Measurements from ENCODE around the gene DNTTIP2. TPM values are rescaled to one million over a fixed set of nuclear protein-coding genes. Genes with fewer than 3 reads are reported as not detected.

The DNTTIP2 gene, protein sequence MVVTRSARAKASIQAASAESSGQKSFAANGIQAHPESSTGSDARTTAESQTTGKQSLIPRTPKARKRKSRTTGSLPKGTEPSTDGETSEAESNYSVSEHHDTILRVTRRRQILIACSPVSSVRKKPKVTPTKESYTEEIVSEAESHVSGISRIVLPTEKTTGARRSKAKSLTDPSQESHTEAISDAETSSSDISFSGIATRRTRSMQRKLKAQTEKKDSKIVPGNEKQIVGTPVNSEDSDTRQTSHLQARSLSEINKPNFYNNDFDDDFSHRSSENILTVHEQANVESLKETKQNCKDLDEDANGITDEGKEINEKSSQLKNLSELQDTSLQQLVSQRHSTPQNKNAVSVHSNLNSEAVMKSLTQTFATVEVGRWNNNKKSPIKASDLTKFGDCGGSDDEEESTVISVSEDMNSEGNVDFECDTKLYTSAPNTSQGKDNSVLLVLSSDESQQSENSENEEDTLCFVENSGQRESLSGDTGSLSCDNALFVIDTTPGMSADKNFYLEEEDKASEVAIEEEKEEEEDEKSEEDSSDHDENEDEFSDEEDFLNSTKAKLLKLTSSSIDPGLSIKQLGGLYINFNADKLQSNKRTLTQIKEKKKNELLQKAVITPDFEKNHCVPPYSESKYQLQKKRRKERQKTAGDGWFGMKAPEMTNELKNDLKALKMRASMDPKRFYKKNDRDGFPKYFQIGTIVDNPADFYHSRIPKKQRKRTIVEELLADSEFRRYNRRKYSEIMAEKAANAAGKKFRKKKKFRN
- total RNA-seq (2021) (56.4 to 61.5 TPM (median 61.0 TPM) in 3 replicates), Bru-seq, nascent RNA (percentile 95 among the genes with signal in this experiment)
- long read RNA-seq, experiment 1, full-length matches to known transcripts = 408 of 448 reads
- long read RNA-seq, experiment 1, partial matches to known transcripts = 24 of 448 reads
- long read RNA-seq, experiment 1, other reads (novel, unspliced or antisense) = 16 of 448 reads
- long read RNA-seq, experiment 2, full-length matches to known transcripts = 42 of 70 reads
- long read RNA-seq, experiment 2, partial matches to known transcripts = 23 of 70 reads
- long read RNA-seq, experiment 2, other reads (novel, unspliced or antisense) = 5 of 70 reads
- long read RNA-seq, experiment 3, full-length matches to known transcripts = 240 of 302 reads
- long read RNA-seq, experiment 3, partial matches to known transcripts = 49 of 302 reads
- long read RNA-seq, experiment 3, other reads (novel, unspliced or antisense) = 13 of 302 reads

DNA sequence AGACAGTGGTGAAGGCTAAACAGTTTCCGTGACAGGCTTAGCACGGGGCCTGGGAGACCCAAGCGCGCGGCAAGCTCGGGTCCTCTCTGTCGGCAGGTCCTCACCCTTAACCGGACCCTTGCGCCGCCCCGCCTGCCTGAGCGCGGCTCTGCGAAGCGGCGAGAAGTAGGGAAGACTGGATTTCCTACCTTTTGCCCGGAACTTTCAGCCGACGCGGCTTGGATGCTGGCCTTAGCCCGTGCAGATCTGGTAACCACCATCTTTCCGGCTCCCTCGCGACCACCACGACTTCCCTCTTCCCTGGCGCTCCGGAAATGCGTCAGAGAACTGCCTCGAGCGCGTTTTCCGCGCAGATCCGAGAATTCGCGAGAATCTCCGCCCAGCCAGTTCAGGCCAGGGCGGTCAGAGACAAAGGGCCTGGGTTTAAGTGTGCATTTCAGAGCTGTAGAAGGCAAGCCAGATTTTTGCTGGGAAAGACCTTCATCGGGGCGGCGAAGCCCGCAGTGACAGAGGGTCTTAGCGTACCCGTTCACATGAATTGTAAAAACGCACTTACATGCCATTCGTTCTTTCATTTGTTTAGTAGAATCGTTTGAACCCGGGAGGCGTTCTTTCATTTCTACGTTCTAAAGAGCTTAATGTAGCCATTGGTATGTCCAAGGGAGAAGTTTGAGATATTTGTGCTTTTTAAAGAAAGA, at the start of gene DNTTIP2:
TSS of gene DNTTIP2 (minus strand) at position 318 of the 698 bp plus-strand sequence. CDS start at position 260, 58 bp downstream.
- H3K4me1 Mint-ChIP-seq = peaks cover 21% of the 10 kb centered on the region
- no peak for TF ChIP-seq ZNF396 (CRISPR knock-in tag; IDR thresholded peaks at IDR 0.05; ENCODE audit: borderline replicate concordance)
- TF ChIP-seq GABPB1 (CRISPR knock-in tag; IDR thresholded peaks at IDR 0.05) = peak; percentile 89
- TF ChIP-seq ZNF671 (CRISPR knock-in tag; IDR thresholded peaks at IDR 0.05) = peak; percentile 63; the same call in 1 of the 2 replicates
- TF ChIP-seq SMAD4 (CRISPR knock-in tag; IDR thresholded peaks at IDR 0.05) = no peak
- TF ChIP-seq JUN (CRISPR knock-in tag; IDR thresholded peaks at IDR 0.05) = no peak
- TF ChIP-seq, protein P1, sequence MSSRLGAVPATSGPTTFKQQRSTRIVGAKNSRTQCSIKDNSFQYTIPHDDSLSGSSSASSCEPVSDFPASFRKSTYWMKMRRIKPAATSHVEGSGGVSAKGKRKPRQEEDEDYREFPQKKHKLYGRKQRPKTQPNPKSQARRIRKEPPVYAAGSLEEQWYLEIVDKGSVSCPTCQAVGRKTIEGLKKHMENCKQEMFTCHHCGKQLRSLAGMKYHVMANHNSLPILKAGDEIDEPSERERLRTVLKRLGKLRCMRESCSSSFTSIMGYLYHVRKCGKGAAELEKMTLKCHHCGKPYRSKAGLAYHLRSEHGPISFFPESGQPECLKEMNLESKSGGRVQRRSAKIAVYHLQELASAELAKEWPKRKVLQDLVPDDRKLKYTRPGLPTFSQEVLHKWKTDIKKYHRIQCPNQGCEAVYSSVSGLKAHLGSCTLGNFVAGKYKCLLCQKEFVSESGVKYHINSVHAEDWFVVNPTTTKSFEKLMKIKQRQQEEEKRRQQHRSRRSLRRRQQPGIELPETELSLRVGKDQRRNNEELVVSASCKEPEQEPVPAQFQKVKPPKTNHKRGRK (CRISPR knock-in tag; IDR thresholded peaks at IDR 0.05; ENCODE audit: borderline replicate concordance) = no peak
- TF ChIP-seq, protein P2, sequence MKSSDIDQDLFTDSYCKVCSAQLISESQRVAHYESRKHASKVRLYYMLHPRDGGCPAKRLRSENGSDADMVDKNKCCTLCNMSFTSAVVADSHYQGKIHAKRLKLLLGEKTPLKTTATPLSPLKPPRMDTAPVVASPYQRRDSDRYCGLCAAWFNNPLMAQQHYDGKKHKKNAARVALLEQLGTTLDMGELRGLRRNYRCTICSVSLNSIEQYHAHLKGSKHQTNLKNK (CRISPR knock-in tag; IDR thresholded peaks at IDR 0.05) = no peak
- TF ChIP-seq RELA (CRISPR knock-in tag; IDR thresholded peaks at IDR 0.05; ENCODE audit: borderline replicate concordance) = no peak
- TF ChIP-seq, protein P3, sequence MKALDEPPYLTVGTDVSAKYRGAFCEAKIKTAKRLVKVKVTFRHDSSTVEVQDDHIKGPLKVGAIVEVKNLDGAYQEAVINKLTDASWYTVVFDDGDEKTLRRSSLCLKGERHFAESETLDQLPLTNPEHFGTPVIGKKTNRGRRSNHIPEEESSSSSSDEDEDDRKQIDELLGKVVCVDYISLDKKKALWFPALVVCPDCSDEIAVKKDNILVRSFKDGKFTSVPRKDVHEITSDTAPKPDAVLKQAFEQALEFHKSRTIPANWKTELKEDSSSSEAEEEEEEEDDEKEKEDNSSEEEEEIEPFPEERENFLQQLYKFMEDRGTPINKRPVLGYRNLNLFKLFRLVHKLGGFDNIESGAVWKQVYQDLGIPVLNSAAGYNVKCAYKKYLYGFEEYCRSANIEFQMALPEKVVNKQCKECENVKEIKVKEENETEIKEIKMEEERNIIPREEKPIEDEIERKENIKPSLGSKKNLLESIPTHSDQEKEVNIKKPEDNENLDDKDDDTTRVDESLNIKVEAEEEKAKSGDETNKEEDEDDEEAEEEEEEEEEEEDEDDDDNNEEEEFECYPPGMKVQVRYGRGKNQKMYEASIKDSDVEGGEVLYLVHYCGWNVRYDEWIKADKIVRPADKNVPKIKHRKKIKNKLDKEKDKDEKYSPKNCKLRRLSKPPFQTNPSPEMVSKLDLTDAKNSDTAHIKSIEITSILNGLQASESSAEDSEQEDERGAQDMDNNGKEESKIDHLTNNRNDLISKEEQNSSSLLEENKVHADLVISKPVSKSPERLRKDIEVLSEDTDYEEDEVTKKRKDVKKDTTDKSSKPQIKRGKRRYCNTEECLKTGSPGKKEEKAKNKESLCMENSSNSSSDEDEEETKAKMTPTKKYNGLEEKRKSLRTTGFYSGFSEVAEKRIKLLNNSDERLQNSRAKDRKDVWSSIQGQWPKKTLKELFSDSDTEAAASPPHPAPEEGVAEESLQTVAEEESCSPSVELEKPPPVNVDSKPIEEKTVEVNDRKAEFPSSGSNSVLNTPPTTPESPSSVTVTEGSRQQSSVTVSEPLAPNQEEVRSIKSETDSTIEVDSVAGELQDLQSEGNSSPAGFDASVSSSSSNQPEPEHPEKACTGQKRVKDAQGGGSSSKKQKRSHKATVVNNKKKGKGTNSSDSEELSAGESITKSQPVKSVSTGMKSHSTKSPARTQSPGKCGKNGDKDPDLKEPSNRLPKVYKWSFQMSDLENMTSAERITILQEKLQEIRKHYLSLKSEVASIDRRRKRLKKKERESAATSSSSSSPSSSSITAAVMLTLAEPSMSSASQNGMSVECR (CRISPR knock-in tag; IDR thresholded peaks at IDR 0.05; ENCODE audit: borderline replicate concordance) = no peak; the same call in 1 of the 2 replicates
- no peak for TF ChIP-seq NR3C1 (CRISPR knock-in tag; conservative IDR thresholded peaks at IDR 0.05; ENCODE audit: low read depth)
- TF ChIP-seq RORB (CRISPR knock-in tag; IDR thresholded peaks at IDR 0.05) = no peak
- TF ChIP-seq, protein P4, sequence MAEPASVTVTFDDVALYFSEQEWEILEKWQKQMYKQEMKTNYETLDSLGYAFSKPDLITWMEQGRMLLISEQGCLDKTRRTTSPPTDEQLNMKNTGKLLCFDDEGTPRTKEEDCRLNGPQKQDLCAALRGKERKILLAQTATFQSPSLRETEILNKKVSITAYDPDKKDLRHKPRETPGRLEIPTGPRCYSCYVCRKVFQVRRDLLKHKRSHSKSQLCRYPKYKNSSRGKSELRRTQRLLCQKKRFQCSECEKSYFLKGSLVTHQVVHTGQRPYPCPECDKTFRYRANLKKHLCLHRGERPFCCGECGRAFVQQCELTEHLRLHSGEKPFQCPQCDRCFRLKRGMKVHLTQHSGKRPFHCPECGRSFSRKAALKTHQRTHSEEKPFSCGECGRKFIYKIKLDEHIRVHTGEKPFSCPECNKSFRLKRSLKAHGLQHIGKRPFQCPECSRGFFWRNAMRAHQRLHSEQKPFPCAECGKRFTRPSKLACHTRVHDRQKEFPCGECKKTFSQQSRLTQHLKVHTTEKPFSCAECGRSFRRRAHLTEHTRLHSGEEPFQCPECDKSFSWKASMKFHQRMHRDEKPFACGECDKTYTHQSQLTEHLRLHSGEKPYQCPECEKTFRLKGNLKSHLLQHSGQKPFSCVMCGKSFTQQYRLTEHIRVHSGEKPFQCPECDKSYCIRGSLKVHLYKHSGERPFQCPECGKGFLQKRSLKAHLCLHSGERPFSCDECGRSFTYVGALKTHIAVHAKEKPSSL (CRISPR knock-in tag; conservative IDR thresholded peaks at IDR 0.05) = no peak
- TF ChIP-seq, protein P5, sequence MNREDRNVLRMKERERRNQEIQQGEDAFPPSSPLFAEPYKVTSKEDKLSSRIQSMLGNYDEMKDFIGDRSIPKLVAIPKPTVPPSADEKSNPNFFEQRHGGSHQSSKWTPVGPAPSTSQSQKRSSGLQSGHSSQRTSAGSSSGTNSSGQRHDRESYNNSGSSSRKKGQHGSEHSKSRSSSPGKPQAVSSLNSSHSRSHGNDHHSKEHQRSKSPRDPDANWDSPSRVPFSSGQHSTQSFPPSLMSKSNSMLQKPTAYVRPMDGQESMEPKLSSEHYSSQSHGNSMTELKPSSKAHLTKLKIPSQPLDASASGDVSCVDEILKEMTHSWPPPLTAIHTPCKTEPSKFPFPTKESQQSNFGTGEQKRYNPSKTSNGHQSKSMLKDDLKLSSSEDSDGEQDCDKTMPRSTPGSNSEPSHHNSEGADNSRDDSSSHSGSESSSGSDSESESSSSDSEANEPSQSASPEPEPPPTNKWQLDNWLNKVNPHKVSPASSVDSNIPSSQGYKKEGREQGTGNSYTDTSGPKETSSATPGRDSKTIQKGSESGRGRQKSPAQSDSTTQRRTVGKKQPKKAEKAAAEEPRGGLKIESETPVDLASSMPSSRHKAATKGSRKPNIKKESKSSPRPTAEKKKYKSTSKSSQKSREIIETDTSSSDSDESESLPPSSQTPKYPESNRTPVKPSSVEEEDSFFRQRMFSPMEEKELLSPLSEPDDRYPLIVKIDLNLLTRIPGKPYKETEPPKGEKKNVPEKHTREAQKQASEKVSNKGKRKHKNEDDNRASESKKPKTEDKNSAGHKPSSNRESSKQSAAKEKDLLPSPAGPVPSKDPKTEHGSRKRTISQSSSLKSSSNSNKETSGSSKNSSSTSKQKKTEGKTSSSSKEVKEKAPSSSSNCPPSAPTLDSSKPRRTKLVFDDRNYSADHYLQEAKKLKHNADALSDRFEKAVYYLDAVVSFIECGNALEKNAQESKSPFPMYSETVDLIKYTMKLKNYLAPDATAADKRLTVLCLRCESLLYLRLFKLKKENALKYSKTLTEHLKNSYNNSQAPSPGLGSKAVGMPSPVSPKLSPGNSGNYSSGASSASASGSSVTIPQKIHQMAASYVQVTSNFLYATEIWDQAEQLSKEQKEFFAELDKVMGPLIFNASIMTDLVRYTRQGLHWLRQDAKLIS (CRISPR knock-in tag; IDR thresholded peaks at IDR 0.05; ENCODE audit: borderline replicate concordance) = no peak
- peak; percentile 94 for TF ChIP-seq CREB1 (CRISPR knock-in tag; IDR thresholded peaks at IDR 0.05)
- TF ChIP-seq GTF2I (CRISPR knock-in tag; conservative IDR thresholded peaks at IDR 0.05) = no peak
- TF ChIP-seq CREM (CRISPR knock-in tag; IDR thresholded peaks at IDR 0.05) = peak; percentile 98
- TF ChIP-seq, protein P6, sequence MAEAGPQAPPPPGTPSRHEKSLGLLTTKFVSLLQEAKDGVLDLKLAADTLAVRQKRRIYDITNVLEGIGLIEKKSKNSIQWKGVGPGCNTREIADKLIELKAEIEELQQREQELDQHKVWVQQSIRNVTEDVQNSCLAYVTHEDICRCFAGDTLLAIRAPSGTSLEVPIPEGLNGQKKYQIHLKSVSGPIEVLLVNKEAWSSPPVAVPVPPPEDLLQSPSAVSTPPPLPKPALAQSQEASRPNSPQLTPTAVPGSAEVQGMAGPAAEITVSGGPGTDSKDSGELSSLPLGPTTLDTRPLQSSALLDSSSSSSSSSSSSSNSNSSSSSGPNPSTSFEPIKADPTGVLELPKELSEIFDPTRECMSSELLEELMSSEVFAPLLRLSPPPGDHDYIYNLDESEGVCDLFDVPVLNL (CRISPR knock-in tag; IDR thresholded peaks at IDR 0.05; ENCODE audit: borderline replicate concordance, low read depth) = no peak
- no peak for TF ChIP-seq NR1H2 (CRISPR knock-in tag; IDR thresholded peaks at IDR 0.05)

More for the DNA sequence above, at the start of gene DNTTIP2:
- Mint-ChIP-seq H3K27ac (peak within 1 kb of the TSS; percentile 99), H3K27me3 (ENCODE audit: low read depth) (no peaks in the 10 kb centered on the region), H3K9me3 (no peaks in the 10 kb centered on the region), H3K4me3 (peak within 1 kb of the TSS; percentile 98), H3K36me3 (peaks cover 36% of the 10 kb centered on the region)
- ATAC-seq (peak; percentile 97), DNase-seq (ENCODE audit: low spot score) (peak; percentile 92)
- POLR2A ChIA-PET = interaction anchor here (0.7 to 2.0 kb wide), 5 partner anchors 10 to 160 kb away, joined by 3 to 11 read pairs (median 5); partner anchors contain the start of gene GCLM
- CTCF ChIA-PET = interaction anchor here (1.0 to 2.1 kb wide), 3 partner anchors 31 to 161 kb away, joined by 3 to 5 read pairs (median 4); no protein-coding TSS in a partner anchor
